UCSD-AML1 (cell line): ENCODE data around the gene PRAF2.

Experiments used
- DNase-seq: peaks from one replicate; lab custom pipeline; 2025; ENCODE audit not compliant: unreplicated experiment; lab: John Stamatoyannopoulos, UW

PRAF2 gene

GRCh38 chrX:49073601-49074575, at the start of gene PRAF2:
Gene PRAF2 (minus strand): TSS chrX:49074002. CDS start chrX:49073987, 15 bp downstream.
- DNase-seq, result no peak

GRCh38 chrX:49122499-49122898, 48.7 kb upstream of the PRAF2 start:
- DNase-seq, result no peak

- no peak for DNase-seq
These were observed 46.3 kb upstream of the PRAF2 start for GRCh38 chrX:49120091-49120490.

GRCh38 chrX:49117581-49117980, 43.8 kb upstream of the PRAF2 start:
- DNase-seq, result no peak

GRCh38 chrX:49116716-49117115, 42.9 kb upstream of the PRAF2 start:
- DNase-seq, result no peak

- DNase-seq, result no peak
These were observed 42.3 kb upstream of the PRAF2 start for GRCh38 chrX:49116076-49116475.

- no peak for DNase-seq
These were observed 38.0 kb upstream of the PRAF2 start for GRCh38 chrX:49111791-49112190.

GRCh38 chrX:49110417-49110816, 36.6 kb upstream of the PRAF2 start:
- DNase-seq, result no peak

- DNase-seq, result no peak
These were observed 34.8 kb upstream of the PRAF2 start for GRCh38 chrX:49108641-49109040.

GRCh38 chrX:49106930-49107329, 33.1 kb upstream of the PRAF2 start:
- peak; percentile 34 for DNase-seq

GRCh38 chrX:49106296-49106695, 32.5 kb upstream of the PRAF2 start:
- no peak for DNase-seq

GRCh38 chrX:49103637-49104036, 29.8 kb upstream of the PRAF2 start:
- DNase-seq, result no peak

- DNase-seq, result no peak
These were observed 28.4 kb upstream of the PRAF2 start for GRCh38 chrX:49102190-49102589.

- no peak for DNase-seq
These were observed 27.8 kb upstream of the PRAF2 start for GRCh38 chrX:49101629-49101984.

GRCh38 chrX:49100704-49101628, 27.2 kb upstream of the PRAF2 start:
- peak; percentile 90 for DNase-seq

- no peak for DNase-seq
These were observed 22.6 kb upstream of the PRAF2 start for GRCh38 chrX:49096419-49096818.

- DNase-seq, result no peak
These were observed 15.8 kb upstream of the PRAF2 start for GRCh38 chrX:49089553-49089952.

- DNase-seq, result no peak
These were observed 8.6 kb upstream of the PRAF2 start for GRCh38 chrX:49082271-49082871.

- DNase-seq, result peak; percentile 63
These were observed 6.0 kb upstream of the PRAF2 start, which contains the start of gene WDR45 for GRCh38 chrX:49079489-49080428. Gene WDR45 (minus strand): TSS chrX:49079887. CDS start chrX:49078095, 1,792 bp downstream.

GRCh38 chrX:49077941-49078340, 4.1 kb upstream of the PRAF2 start:
- DNase-seq, result no peak
